GM20000 (cell line): Measurements from ENCODE around the gene DIS3L2.
"Not testable (repeated sequence)": the region's sequence is repeated elsewhere in the genome, so short reads cannot be mapped to it uniquely, and the experiment has no call there.

Source experiments
- DNase-seq: peaks from one replicate; pipeline ENCODE4 v3.0.0; 2012; ENCODE audit warnings: low spot score
- TF ChIP-seq, protein P1 (sequence below): IDR thresholded peaks from 2 replicates; pipeline ENCODE4 v1.5.1; 2012; ENCODE audit warnings: mild to moderate bottlenecking, control low read depth; ENCODE audit errors: extremely low read depth, missing control alignments

Gene DIS3L2

DNA sequence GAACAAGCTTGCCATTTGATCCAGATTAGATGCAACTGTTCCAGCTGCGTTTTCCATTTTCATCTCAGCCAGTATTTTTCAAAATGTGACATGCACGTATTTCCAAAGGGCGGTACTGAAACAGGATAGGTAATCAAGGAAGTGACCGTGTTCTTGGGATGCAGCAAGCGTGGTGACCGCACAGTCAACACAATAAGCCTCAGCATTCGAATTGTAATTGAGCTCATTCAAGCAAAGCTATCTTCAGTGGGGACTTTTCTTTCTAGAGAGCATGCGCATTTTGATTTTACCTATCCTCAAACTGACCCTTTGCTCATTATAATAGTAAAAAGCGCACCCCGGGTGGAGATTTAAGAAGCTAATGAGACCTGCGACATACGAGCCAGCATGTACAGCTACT lies 413.7 kb downstream of the DIS3L2 start:
- TF ChIP-seq, protein P1, sequence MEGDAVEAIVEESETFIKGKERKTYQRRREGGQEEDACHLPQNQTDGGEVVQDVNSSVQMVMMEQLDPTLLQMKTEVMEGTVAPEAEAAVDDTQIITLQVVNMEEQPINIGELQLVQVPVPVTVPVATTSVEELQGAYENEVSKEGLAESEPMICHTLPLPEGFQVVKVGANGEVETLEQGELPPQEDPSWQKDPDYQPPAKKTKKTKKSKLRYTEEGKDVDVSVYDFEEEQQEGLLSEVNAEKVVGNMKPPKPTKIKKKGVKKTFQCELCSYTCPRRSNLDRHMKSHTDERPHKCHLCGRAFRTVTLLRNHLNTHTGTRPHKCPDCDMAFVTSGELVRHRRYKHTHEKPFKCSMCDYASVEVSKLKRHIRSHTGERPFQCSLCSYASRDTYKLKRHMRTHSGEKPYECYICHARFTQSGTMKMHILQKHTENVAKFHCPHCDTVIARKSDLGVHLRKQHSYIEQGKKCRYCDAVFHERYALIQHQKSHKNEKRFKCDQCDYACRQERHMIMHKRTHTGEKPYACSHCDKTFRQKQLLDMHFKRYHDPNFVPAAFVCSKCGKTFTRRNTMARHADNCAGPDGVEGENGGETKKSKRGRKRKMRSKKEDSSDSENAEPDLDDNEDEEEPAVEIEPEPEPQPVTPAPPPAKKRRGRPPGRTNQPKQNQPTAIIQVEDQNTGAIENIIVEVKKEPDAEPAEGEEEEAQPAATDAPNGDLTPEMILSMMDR = no peak
- no peak for DNase-seq

DNA sequence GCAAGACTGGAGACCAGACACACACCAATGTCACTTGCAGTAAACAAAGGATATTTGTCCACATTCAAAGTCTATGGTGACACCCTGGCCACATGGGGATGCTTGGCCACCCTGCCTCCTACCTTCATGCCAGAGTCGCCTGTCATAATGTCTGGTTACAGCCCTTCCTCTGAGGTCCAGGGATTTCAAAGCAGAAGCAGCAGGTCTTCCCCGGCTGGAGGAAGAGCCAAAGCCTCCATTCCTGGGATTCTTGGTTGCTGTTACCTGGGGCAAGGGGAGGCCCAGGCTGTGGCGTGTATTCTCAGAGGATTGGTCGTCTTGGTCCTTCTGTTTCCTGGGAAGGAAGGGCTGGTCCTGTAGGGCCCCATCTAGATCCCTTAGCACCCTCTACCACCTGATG lies 414.7 kb downstream of the DIS3L2 start:
- no peak for DNase-seq
- TF ChIP-seq, protein P1 = no peak

DNA sequence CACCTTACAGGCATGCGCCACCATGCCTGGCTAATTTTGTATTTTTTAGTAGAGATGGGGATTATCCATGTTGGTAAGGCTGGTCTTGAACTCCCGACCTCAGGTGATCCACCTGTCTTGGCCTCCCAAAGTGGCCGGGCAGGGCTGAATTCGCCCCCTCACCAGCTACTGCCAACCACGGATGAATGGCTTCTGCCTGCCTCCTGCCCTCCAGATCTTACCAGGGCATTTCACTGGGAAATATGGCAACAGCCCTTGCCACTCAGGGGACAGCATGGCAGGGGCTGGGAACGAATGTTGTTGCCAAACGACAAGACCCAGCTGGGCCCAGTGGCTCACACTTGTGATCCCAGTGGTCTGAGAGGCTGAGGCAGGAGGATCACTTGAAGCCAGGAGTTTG lies 415.2 kb downstream of the DIS3L2 start:
- no peak for DNase-seq
- TF ChIP-seq, protein P1 = no peak

DNA sequence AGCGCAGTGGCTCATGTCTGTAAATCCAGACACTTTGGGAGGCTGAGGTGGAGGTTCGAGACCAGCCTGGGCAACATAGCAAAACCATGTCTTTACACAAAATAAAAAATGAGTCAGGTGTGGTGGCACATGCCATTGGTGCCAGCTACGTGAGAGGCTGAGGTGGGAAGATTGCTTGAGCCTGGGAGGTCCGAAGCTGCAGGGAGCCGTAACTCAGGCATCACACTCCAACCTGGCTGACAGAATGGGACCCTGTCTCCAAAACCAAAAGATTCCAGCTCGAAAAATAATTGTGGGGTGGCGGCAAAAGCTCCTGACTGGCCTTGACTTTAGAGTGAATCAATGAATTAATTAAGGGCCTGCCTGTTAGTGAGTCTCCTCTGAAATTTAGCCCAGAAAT lies 415.8 kb downstream of the DIS3L2 start:
- TF ChIP-seq, protein P1 = no peak
- no peak for DNase-seq

DNA sequence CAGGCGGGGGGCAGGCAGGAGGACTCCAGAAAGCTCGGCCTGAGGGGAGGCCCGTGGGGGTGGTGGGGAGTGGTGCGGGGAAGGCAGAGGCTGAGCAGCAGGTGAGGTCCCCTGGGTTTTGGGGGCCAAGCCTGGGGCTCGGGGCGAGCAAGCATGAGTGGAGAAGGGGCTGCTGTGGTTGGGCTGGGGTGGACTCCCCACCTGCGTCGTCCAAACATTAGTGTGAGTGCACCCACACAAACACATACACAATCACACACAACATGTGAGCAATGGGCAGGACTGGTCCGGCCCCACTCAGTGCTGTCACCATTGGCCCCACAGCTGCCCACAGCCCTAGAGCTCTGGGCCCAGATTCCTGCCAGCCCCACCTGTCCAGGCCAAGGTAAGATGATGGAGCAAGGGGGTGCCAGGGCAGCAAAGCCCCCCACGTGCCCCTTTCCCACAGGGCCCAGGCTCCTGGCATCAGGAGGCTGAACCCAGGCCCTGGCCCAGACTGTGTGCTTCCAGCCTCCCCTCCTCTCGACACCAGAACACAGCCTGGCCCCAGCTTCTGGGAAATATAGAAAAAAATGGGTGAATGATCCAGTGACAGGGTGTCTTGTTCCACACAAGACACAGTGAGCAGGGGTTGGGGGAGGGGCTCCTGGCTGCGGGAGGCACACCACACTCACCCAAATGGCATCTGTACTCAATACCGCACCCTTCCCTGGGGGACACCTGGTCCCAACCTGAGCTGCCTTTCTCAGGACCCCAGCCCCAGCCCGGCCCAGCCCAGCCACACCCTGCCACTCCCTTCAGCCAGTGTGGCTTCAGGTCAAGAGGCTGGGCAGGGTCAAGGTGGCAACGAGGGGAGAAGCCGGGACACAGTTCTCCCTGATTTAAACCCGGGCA lies 416.6 kb downstream of the DIS3L2 start:
- DNase-seq = no peak

DNA sequence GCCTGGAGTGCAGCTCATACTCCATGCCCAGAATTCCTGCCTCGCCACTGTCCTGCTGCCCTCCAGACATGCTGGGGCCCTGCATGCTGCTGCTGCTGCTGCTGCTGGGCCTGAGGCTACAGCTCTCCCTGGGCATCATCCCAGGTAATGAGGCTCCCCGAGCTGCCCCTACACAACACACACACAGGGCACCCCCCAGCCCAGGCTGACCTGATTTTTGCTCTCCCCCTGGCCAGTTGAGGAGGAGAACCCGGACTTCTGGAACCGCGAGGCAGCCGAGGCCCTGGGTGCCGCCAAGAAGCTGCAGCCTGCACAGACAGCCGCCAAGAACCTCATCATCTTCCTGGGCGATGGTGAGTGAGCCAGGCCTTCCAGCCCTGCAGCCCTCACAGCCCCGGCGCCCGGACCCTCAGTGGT lies 417.2 kb downstream of the DIS3L2 start, which contains the start of gene ALPP:
Gene ALPP, plus strand, starts transcription at position 17 of the 417 bp plus-strand sequence. Its CDS starts 52 bp downstream, at position 69.
- not testable (repeated sequence) for DNase-seq

More for the DNA sequence above, 416.6 kb downstream of the DIS3L2 start:
- TF ChIP-seq, protein P1 = no peak

DNA sequence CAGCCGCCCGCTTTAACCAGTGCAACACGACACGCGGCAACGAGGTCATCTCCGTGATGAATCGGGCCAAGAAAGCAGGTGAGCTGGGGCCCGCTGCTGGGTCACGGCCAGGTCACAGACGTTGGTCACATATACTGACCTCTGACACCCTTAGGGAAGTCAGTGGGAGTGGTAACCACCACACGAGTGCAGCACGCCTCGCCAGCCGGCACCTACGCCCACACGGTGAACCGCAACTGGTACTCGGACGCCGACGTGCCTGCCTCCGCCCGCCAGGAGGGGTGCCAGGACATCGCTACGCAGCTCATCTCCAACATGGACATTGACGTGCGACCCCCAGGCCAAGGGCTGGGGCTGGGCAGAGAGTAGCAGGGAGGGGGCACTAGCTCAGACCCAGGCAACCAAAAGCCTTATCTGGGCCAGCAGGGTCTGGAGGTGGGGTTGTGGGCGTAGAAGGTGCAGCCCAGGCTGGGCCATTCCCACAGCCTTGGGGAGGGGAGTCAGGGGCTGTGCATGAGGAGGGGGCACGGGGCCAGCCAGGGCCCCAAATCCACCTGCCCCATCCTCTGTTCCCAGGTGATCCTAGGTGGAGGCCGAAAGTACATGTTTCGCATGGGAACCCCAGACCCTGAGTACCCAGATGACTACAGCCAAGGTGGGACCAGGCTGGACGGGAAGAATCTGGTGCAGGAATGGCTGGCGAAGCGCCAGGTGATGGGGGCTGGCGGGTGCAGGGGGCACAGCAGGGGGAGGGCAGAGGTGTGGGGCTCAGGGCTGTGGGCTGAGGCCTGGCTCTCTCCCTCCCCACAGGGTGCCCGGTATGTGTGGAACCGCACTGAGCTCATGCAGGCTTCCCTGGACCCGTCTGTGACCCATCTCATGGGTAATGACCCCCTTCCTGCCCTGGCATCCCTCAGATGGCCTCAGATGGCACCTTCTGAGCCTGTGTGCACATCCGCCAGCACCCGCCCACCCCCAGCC lies 418.4 kb downstream of the DIS3L2 start:
- DNase-seq = not testable (repeated sequence)
